ENCODE results near the gene GAP43.

GAP43 gene

GRCh38 chr3:115766587-115767482 is 143.5 kb downstream of the GAP43 start:
- Mint-ChIP-seq H3K27me3 (peaks cover 8% of the 10 kb centered on the region), H3K4me3 (no peak overlapping the region), H3K27ac (ENCODE audit: low read depth) (no peak overlapping the region), H3K36me3 (ENCODE audit: insufficient read depth) (no peaks in the 10 kb centered on the region), H3K4me1 (no peaks in the 10 kb centered on the region), H3K9me3 (no peaks in the 10 kb centered on the region)
- no peak for DNase-seq (ENCODE audit: low spot score in 2 of 2)
- ATAC-seq (replicated peaks; ENCODE audit: extremely low read depth, poor library complexity, severe bottlenecking) = no peak

GRCh38 chr3:115768661-115769060 is 145.4 kb downstream of the GAP43 start:
- Mint-ChIP-seq H3K4me1 (no peaks in the 10 kb centered on the region), H3K27ac (ENCODE audit: low read depth) (no peak overlapping the region), H3K36me3 (ENCODE audit: insufficient read depth) (no peaks in the 10 kb centered on the region), H3K4me3 (no peak overlapping the region), H3K9me3 (no peaks in the 10 kb centered on the region), H3K27me3 (peaks cover 8% of the 10 kb centered on the region)
- ATAC-seq (replicated peaks; ENCODE audit: extremely low read depth, poor library complexity, severe bottlenecking) = no peak
- no peak for DNase-seq (ENCODE audit: low spot score in 2 of 2)
